A549 (cell line): ENCODE measurements around the gene ADPRS. TPM values are rescaled to one million over a fixed set of nuclear protein-coding genes. Genes with fewer than 3 reads are reported as not detected.

Experiments
- ATAC-seq, 2 experiments: fragments of 200-7000 bp in 1 of 2; fragments of >200 bp in 1 of 2; cut with Nextera tagmentation in 1 of 2; cut with Tn5 transposase in 1 of 2; 3 replicates each; pipeline versions ENCODE4 v1.8.0 to v1.9.1; 2018 to 2020; ENCODE audit warnings: mild to moderate bottlenecking in 1 of 2, moderate library complexity in 1 of 2
- CTCF ChIA-PET: fragments of 300-600 bp; sonication (Branson Sonifier 250); formaldehyde crosslinking; extraction: SDS; loops from one replicate; lab custom pipeline; 2021; ENCODE audit warnings: antibody characterized with exemption, inconsistent platforms; lab: Yijun Ruan, JAX
- POLR2A ChIA-PET: fragments of 350-600 bp; formaldehyde crosslinking; extraction: SDS; loops from one replicate; lab custom pipeline; 2021; ENCODE audit warnings: antibody characterized with exemption, inconsistent platforms; lab: Yijun Ruan, JAX
- DNase-seq, 2 experiments: peaks; one replicate each; pipeline versions ENCODE4 v3.0.0 to v3.0.0-alpha.2; 2011 to 2016; ENCODE audit warnings: low read depth in 1 of 2, low spot score in 1 of 2
- FAIRE-seq: peaks from 2 replicates; lab custom pipeline; 2011; peaks lifted over from hg19 to GRCh38; lab: Jason Lieb, UNC
- H3K27ac ChIP-seq, 2 experiments: fragments of >200 bp; sonication (Bioruptor Twin); formaldehyde crosslinking; 3 replicates each; pipeline ENCODE4 v1.5.1; 2016 to 2017
- H3K4me1 ChIP-seq: fragments of >200 bp; sonication (Bioruptor Twin); formaldehyde crosslinking; 3 replicates; pipeline ENCODE4 v1.6.1; 2016
- H3K4me2 ChIP-seq: fragments of >200 bp; sonication (Bioruptor Twin); formaldehyde crosslinking; 3 replicates; pipeline ENCODE4 v1.6.1; 2016
- H3K4me3 ChIP-seq: fragments of >200 bp; sonication (Bioruptor Twin); formaldehyde crosslinking; 3 replicates; pipeline ENCODE4 v1.5.1; 2016
- H3K9me3 ChIP-seq: fragments of >200 bp; sonication (Bioruptor Twin); formaldehyde crosslinking; 3 replicates; pipeline ENCODE4 v1.6.1; 2016
- ATOH8 ChIP-seq: fragments of 250-450 bp; sonication (Bioruptor Pico); IDR thresholded peaks from 2 replicates; pipeline ENCODE4 v1.5.0; 2020; ENCODE audit warnings: low read depth, mild to moderate bottlenecking, moderate library complexity
- BCL3 ChIP-seq: fragments of >200 bp; sonication (Bioruptor Twin); formaldehyde crosslinking; IDR thresholded peaks from 3 replicates; pipeline ENCODE4 v1.6.1; 2016
- BHLHE40 ChIP-seq: IDR thresholded peaks from 2 replicates; pipeline ENCODE4 v1.6.1; 2012; ENCODE audit warnings: low read depth, low read length, inconsistent platforms
- CBX2 ChIP-seq: fragments of 200-600 bp; sonication (generic); IDR thresholded peaks from 2 replicates; pipeline ENCODE4 v1.6.1; 2016; ENCODE audit warnings: low read depth, mild to moderate bottlenecking, borderline replicate concordance
- CHD4 ChIP-seq: fragments of 200-600 bp; sonication (generic); IDR thresholded peaks from 2 replicates; pipeline ENCODE4 v1.6.1; 2016; ENCODE audit warnings: antibody characterized with exemption, mild to moderate bottlenecking, borderline replicate concordance
- CTCF ChIP-seq: fragments of >200 bp; sonication (Bioruptor Twin); formaldehyde crosslinking; IDR thresholded peaks from 3 replicates; pipeline ENCODE4 v1.5.1; 2016
- E2F6 ChIP-seq: IDR thresholded peaks from 2 replicates; pipeline ENCODE4 v1.6.1; 2012; ENCODE audit warnings: low read depth, borderline replicate concordance
- EHF ChIP-seq: fragments of 250-450 bp; sonication (Bioruptor Pico); IDR thresholded peaks from 2 replicates; pipeline ENCODE4 v1.5.0; 2020; ENCODE audit warnings: mild to moderate bottlenecking
- ELK1 ChIP-seq: fragments of 150-350 bp; IDR thresholded peaks from 2 replicates; pipeline ENCODE4 v1.6.1; 2014; ENCODE audit warnings: low read depth, mild to moderate bottlenecking, low read length
- EP300 ChIP-seq, 2 experiments: fragments of >200 bp; sonication (Bioruptor Twin); formaldehyde crosslinking; IDR thresholded peaks; 2 replicates in 1 of 2; 3 replicates in 1 of 2; pipeline ENCODE4 v1.6.1; 2016 to 2017
- ESRRA ChIP-seq: fragments of 150-350 bp; IDR thresholded peaks from 2 replicates; pipeline ENCODE4 v1.6.1; 2014; ENCODE audit warnings: mild to moderate bottlenecking, low read length, borderline replicate concordance
- FOXS1 ChIP-seq: fragments of 250-450 bp; sonication (Bioruptor Pico); IDR thresholded peaks from 2 replicates; pipeline ENCODE4 v1.5.0; 2020; ENCODE audit warnings: mild to moderate bottlenecking, moderate library complexity
- HMGXB4 ChIP-seq: fragments of 250-450 bp; sonication (Bioruptor Pico); IDR thresholded peaks from 2 replicates; pipeline ENCODE4 v1.5.0; 2021; ENCODE audit warnings: mild to moderate bottlenecking, moderate library complexity, borderline replicate concordance
- HOXA7 ChIP-seq: fragments of 250-450 bp; sonication (Bioruptor Pico); IDR thresholded peaks from 2 replicates; pipeline ENCODE4 v1.5.0; 2020; ENCODE audit warnings: mild to moderate bottlenecking, moderate library complexity
- JUN ChIP-seq, 2 experiments: fragments of >200 bp; sonication (Bioruptor Twin); formaldehyde crosslinking; IDR thresholded peaks; 2 replicates in 1 of 2; 3 replicates in 1 of 2; pipeline ENCODE4 v1.6.1; 2016 to 2017
- KDM1A ChIP-seq: fragments of 200-600 bp; sonication (generic); IDR thresholded peaks from 2 replicates; pipeline ENCODE4 v1.6.1; 2016; ENCODE audit warnings: low read depth, mild to moderate bottlenecking
- KDM5A ChIP-seq: fragments of 200-600 bp; sonication (generic); IDR thresholded peaks from 2 replicates; pipeline ENCODE4 v1.6.1; 2016; ENCODE audit warnings: antibody characterized with exemption, mild to moderate bottlenecking
- MAZ ChIP-seq: fragments of 150-350 bp; IDR thresholded peaks from 2 replicates; pipeline ENCODE4 v1.6.1; 2014; ENCODE audit warnings: antibody characterized with exemption, low read depth, low read length, borderline replicate concordance
- NFE2L2 ChIP-seq: fragments of 150-350 bp; conservative IDR thresholded peaks from 2 replicates; pipeline ENCODE4 v1.6.1; 2014; ENCODE audit warnings: low read length
- NPAS2 ChIP-seq: fragments of 250-450 bp; sonication (Bioruptor Pico); IDR thresholded peaks from 2 replicates; pipeline ENCODE4 v1.8.0; 2022; ENCODE audit warnings: mild to moderate bottlenecking, moderate library complexity, borderline replicate concordance
- NR3C1 ChIP-seq: fragments of >200 bp; sonication (Bioruptor Twin); formaldehyde crosslinking; IDR thresholded peaks from 3 replicates; pipeline ENCODE4 v1.6.1; 2017
- PHF8 ChIP-seq: fragments of 200-600 bp; sonication (generic); IDR thresholded peaks from 2 replicates; pipeline ENCODE4 v1.6.1; 2016; ENCODE audit warnings: low read depth, mild to moderate bottlenecking, antibody characterized with exemption, moderate library complexity, borderline replicate concordance
- POLR2A ChIP-seq: IDR thresholded peaks from 2 replicates; pipeline ENCODE4 v1.6.1; 2012; ENCODE audit warnings: mild to moderate bottlenecking, low read length
- POLR2AphosphoS2 ChIP-seq: conservative IDR thresholded peaks from 2 replicates; pipeline ENCODE4 v1.6.1; 2012; ENCODE audit warnings: low read length, improper control_type of control experiment, inconsistent platforms
- RNF2 ChIP-seq: fragments of 200-600 bp; sonication (generic); IDR thresholded peaks from 2 replicates; pipeline ENCODE4 v1.6.1; 2016; ENCODE audit warnings: low read depth, mild to moderate bottlenecking, antibody characterized with exemption, moderate library complexity, borderline replicate concordance
- SREBF2 ChIP-seq: fragments of 450-650 bp; IDR thresholded peaks from 2 replicates; pipeline ENCODE4 v1.6.1; 2014; ENCODE audit warnings: mild to moderate bottlenecking, moderate library complexity
- TFCP2L1 ChIP-seq: fragments of 250-450 bp; sonication (Bioruptor Pico); IDR thresholded peaks from 2 replicates; pipeline ENCODE4 v1.5.0; 2021; ENCODE audit warnings: mild to moderate bottlenecking
- TP53 ChIP-seq: fragments of 250-450 bp; sonication (Bioruptor Pico); IDR thresholded peaks from 2 replicates; pipeline ENCODE4 v1.5.0; 2021; ENCODE audit warnings: mild to moderate bottlenecking, moderate library complexity
- USF2 ChIP-seq: fragments of 450-650 bp; IDR thresholded peaks from 2 replicates; pipeline ENCODE4 v1.6.1; 2014; ENCODE audit warnings: antibody characterized with exemption
- ZNF302 ChIP-seq: fragments of 250-450 bp; sonication (Bioruptor Pico); IDR thresholded peaks from 2 replicates; pipeline ENCODE4 v1.9.0; 2021; ENCODE audit warnings: inconsistent platforms, mild to moderate bottlenecking, moderate library complexity
- ZSCAN20 ChIP-seq: fragments of 250-450 bp; sonication (Bioruptor Pico); IDR thresholded peaks from 2 replicates; pipeline ENCODE4 v1.8.0; 2022; ENCODE audit warnings: mild to moderate bottlenecking, moderate library complexity
- WGBS: methylation state at CpG from one replicate; pipeline ENCODE4 v1.1.6; 2017; ENCODE audit errors: missing lambda C conversion rate; 5-methylcytosine and 5-hydroxymethylcytosine counted together
- polyA minus RNA-seq: library from RNA; depleted of rRNA, polyadenylated mRNA; stranded (reverse); fragments of >200 nt; gene quantifications from 2 replicates; pipeline ENCODE4 v1.2.3, GENCODE V29; 2011; rRNA and poly(A)+ RNA removed
- polyA plus RNA-seq, 4 experiments: library from polyadenylated mRNA; depleted of rRNA in 3 of 4; stranded (reverse); fragments of >200 nt; fragmentation: RNase III in 1 of 4; extraction: RNeasy Plus Mini Kit Qiagen cat#74134 plus additional on column Dnase treatment in 1 of 4; gene quantifications; 2 replicates in 3 of 4; 3 replicates in 1 of 4; pipeline ENCODE4 v1.2.3, GENCODE V29; 2011 to 2017

Gene ADPRS
- 14.3 and 14.6 TPM in 2 replicates for polyA plus RNA-seq (2011; rRNA removed)
- polyA plus RNA-seq (2012; cell fraction: cytosol; rRNA removed), result 24.2 and 29.9 TPM in 2 replicates
- polyA plus RNA-seq (2012; cell fraction: nucleus; rRNA removed), result 26.7 and 27.8 TPM in 2 replicates
- 15.2 to 16.7 TPM (median 16.5 TPM) in 3 replicates for polyA plus RNA-seq (2017; fragmentation: RNase III; extraction: RNeasy Plus Mini Kit Qiagen cat#74134 plus additional on column Dnase treatment)
- polyA minus RNA-seq, result 9.5 and 10.3 TPM in 2 replicates

GRCh38 chr1:36088577-36089392 lies at the start of gene ADPRS:
Gene ADPRS (plus strand): TSS chr1:36088892. CDS start chr1:36088905, 13 bp downstream.
- peak; percentile 72 to 90 for DNase-seq
- WGBS, result 2% methylated on average over 26 of the region's 84 CpGs
- CTCF ChIA-PET, result interaction anchor here (0.6 to 2.6 kb wide), 4 partner anchors 11 to 46 kb away, joined by 3 to 11 read pairs (median 5); no protein-coding TSS in a partner anchor
- POLR2A ChIA-PET, result no interaction called here
- FAIRE-seq, result no peak
- Histone ChIP-seq H3K27ac (peak within 1 kb of the TSS; percentile 89 to 94), H3K4me2 (peak within 1 kb of the TSS; percentile 99), H3K4me1 (peaks cover 6% of the 10 kb centered on the region), H3K4me3 (peak within 1 kb of the TSS; percentile 98), H3K9me3 (no peaks in the 10 kb centered on the region)
- peak; percentile 92 for ATAC-seq
- TF ChIP-seq BHLHE40 (no peak), PHF8 (peak; percentile 96), NR3C1 (no peak), POLR2A (peak; percentile 95), RNF2 (no peak), KDM5A (peak; percentile 91), FOXS1 (no peak), ELK1 (no peak), HOXA7 (CRISPR knock-in tag) (no peak), USF2 (no peak), MAZ (no peak), ZNF302 (CRISPR knock-in tag) (no peak), SREBF2 (no peak), CHD4 (no peak), ZSCAN20 (CRISPR knock-in tag) (no peak), TFCP2L1 (CRISPR knock-in tag) (no peak), CTCF (peak; percentile 80), ATOH8 (CRISPR knock-in tag) (no peak), JUN (IDR thresholded peaks at IDR 0.05) (peak; percentile 79 to 91), BCL3 (peak; percentile 82; the same call in 2 of the 3 replicates), NFE2L2 (no peak), HMGXB4 (CRISPR knock-in tag) (no peak), NPAS2 (no peak), TP53 (CRISPR knock-in tag) (no peak), EP300 (IDR thresholded peaks at IDR 0.05) (no peak), KDM1A (no peak), EHF (CRISPR knock-in tag) (no peak), ESRRA (no peak), POLR2AphosphoS2 (no peak), E2F6 (peak; percentile 41; the same call in 1 of the 2 replicates), CBX2 (no peak)
